ENCODE data around the gene LAMP1.
"Not testable (repeated sequence)": the region's sequence is repeated elsewhere in the genome, so short reads cannot be mapped to it uniquely, and the experiment has no call there.

Gene LAMP1

GRCh38 chr13:113327766-113328471, 30.9 kb downstream of the LAMP1 start:
- DNase-seq (ENCODE audit: low spot score): no peak

- DNase-seq (ENCODE audit: low spot score): no peak
These were observed 31.8 kb downstream of the LAMP1 start for GRCh38 chr13:113328851-113329250.

DNA sequence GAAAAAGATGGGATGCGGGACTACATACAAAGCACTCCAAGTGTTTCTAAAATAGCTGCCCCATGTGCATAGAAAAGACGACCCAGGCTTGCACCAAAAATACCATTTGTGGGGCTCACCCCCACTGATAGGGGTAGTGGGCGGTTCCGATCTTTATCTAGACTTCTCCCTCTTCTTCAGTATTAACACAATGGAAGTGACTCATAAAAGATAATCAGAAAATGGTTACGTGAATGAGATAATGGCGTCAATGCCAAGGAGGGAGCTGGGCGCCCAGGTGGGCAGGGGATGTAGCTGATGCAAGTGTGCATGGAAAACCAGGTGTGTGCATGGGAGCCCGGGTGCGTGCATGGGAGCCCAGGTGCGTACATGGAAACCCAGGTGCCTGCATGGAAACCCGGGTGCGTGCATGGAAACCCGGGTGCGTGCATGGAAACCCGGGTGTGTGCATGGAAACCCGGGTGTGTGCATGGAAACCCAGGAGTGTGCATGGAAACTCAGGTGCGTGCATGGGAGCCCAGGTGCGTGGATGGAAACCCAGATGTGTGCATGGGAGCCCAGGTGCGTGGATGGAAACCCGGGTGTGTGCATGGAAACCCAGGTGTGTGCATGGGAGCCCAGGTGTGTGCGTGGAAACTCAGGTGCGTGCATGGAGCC, 32.7 kb downstream of the LAMP1 start:
- no peak for DNase-seq (ENCODE audit: low spot score)

- DNase-seq (ENCODE audit: low spot score): no peak
These were observed 35.6 kb downstream of the LAMP1 start for GRCh38 chr13:113332615-113333014.

DNA sequence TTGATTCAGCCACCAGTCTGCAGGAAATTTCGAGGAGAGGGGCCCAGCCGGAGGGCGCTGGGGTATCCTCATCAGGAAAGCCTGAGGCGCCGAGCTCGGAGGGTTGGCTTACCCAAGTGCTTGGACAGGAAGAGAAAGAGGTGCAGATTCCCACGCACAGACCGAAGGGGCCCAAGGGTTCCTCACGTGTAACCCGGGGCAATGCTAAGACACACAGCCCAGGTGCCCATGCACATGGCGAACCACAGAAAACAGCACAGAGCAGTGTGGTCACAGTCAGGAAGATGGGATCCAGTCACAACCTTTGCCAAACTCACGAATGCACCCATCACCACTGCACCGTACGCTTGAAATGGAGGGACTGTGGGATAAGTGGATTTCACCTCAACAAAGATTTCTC, 36.0 kb downstream of the LAMP1 start:
- no peak for DNase-seq (ENCODE audit: low spot score)

GRCh38 chr13:113337556-113337955, 40.5 kb downstream of the LAMP1 start:
- no peak for DNase-seq (ENCODE audit: low spot score)

DNA sequence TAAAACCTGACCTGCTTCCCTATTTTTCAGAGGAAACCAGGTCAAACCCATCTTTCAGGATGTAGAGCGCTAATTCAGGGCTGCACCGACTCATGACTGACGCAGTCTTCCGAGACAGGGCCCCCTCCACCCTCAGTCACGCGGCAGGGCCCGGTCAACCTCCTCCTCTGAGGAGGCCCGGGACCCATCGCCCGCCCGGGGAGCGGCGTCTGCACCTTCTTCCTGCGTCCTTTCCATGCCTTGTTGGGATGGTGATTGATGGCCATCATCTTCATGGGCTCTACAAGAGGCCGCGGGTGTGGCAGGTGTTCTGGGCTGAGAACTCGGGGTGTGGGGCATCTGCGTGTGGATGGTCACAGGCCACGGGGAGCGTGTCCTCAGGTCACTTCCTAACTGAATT, 40.9 kb downstream of the LAMP1 start:
- DNase-seq (ENCODE audit: low spot score): no peak

GRCh38 chr13:113338451-113338850, 41.4 kb downstream of the LAMP1 start:
- no peak for DNase-seq (ENCODE audit: low spot score)

- no peak for DNase-seq (ENCODE audit: low spot score)
These were observed 46.0 kb downstream of the LAMP1 start for GRCh38 chr13:113342820-113343691.

- no peak for DNase-seq (ENCODE audit: low spot score)
These were observed 46.6 kb downstream of the LAMP1 start for GRCh38 chr13:113343692-113343968.

DNA sequence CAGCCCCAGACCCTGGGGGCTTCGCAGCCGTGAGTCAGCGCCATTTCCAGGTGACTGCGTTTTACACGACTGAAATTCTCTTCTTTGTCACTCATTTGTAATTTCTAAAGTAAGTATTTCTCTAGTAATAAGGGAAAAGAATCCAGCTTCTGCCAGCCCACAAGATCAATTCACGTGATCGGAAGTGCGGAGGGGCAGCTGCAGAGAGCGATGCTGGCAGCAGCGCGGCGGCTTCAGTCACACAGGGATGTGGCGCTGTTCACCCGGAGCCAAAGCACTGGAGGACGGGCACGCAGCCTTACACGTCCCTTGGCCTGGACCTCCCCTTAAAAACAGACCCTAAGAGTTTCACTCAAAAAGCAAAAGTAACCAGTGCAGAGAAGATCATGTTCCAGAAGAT, 48.4 kb downstream of the LAMP1 start:
- no peak for DNase-seq (ENCODE audit: low spot score)

GRCh38 chr13:113347736-113348225, 50.7 kb downstream of the LAMP1 start:
- not testable (repeated sequence) for DNase-seq (ENCODE audit: low spot score)

DNA sequence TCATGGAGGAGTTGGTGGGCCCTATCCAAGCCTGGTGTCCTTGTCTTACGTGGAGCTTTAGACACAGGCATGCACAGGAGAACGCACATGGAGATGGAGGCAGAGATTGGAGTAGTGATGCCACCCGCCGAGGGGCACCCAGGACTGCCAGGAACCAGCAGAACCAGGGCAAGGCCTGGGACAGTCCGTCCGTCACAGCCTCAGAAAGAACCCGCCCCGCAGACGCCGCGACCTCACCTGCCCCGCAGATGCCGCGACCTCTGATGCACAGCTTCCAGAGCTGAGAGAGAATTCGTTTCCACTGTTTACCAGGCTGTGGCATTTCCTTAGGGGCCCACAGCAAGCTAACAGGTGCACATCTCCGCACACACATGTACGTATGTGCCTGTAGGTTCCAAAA, 51.6 kb downstream of the LAMP1 start:
- no peak for DNase-seq (ENCODE audit: low spot score)

- no peak for DNase-seq (ENCODE audit: low spot score)
These were observed 52.0 kb downstream of the LAMP1 start for GRCh38 chr13:113349050-113349449.

DNA sequence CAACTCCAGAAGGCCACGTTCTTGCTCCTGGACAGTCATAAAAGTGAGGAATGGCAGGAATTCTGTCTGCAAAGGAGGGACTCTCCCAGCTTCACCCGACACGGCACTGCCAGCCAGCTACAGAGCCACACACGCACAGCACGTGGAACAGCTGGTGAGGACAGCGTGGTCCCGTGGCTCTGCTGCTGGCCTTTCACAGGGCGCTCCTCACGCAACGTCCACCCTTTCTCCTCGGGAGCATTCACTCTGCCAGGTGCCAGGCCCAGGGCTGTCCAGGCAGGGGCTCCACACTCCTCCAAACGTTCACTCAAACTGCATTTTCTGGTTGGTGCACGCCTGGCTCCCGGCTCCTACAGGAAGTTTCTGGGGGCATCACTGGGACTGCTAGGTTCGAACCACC, 52.5 kb downstream of the LAMP1 start:
- no peak for DNase-seq (ENCODE audit: low spot score)

- no peak for DNase-seq (ENCODE audit: low spot score)
These were observed 53.3 kb downstream of the LAMP1 start for GRCh38 chr13:113350065-113350937.

- DNase-seq (ENCODE audit: low spot score): no peak
These were observed 53.9 kb downstream of the LAMP1 start for GRCh38 chr13:113350938-113351335.

- DNase-seq (ENCODE audit: low spot score): no peak
These were observed 54.5 kb downstream of the LAMP1 start for GRCh38 chr13:113351514-113352026.

DNA sequence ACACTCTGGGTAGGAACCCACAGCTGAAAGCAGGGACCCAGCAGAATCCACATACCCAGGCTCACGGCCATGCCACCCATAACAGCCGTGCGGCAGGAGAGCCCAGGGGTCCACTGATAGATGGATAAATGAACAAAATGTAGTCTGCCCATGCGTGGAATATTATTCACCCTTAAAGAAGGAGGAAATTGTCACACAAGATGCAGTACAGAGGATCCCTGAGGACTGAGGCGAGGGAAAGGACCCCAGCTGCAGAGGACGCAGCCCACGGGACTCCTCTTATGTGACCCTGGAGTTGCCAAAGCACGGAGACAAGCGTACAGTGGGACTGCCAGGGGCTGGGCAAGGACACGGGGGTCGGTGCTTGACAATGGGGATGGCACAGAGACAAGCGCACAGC, 56.2 kb downstream of the LAMP1 start:
- DNase-seq (ENCODE audit: low spot score): no peak

GRCh38 chr13:113354831-113355610, 58.0 kb downstream of the LAMP1 start:
- DNase-seq (ENCODE audit: low spot score): no peak

GRCh38 chr13:113355621-113356020, 58.6 kb downstream of the LAMP1 start:
- no peak for DNase-seq (ENCODE audit: low spot score)
